Hair follicle dermal papilla cell (primary cell): ENCODE data around the gene PIK3IP1. TPM values are rescaled to one million over a fixed set of nuclear protein-coding genes. Genes with fewer than 3 reads are reported as not detected.

ENCODE experiments used
- small RNA-seq: library from RNA; depleted of rRNA; stranded (forward); fragments of <200 nt; gene quantifications from one replicate; pipeline ENCODE3, GENCODE V24; 2012
- total RNA-seq: library from RNA; depleted of rRNA; stranded (reverse); fragments of >200 nt; gene quantifications from 2 replicates; pipeline ENCODE4 v1.2.3, GENCODE V29; 2012

Gene PIK3IP1
- total RNA-seq, result 16.2 and 22.2 TPM in 2 replicates

GRCh38 chr22:31292236-31292989 lies at the start of gene PIK3IP1:
PIK3IP1 (minus strand) TSS chr22:31292488; CDS start chr22:31292344, 144 bp downstream.

Small RNAs within 50 kb of the gene (small RNA-seq; reads per million reads assigned to genes)
- gene RNA5SP496, result not detected

Other genes starting within 250 kb of the PIK3IP1 start
- gene SMTN, start 211.2 kb downstream of the PIK3IP1 start, total RNA-seq, result 87.0 and 89.6 TPM in 2 replicates
- 144 and 174 TPM in 2 replicates for gene SELENOM, start 184.9 kb downstream of the PIK3IP1 start, total RNA-seq
- gene INPP5J, start 169.5 kb downstream of the PIK3IP1 start, total RNA-seq, result 0.24 TPM in 1 of 2 replicates, not detected in the other
- gene PLA2G3, start 152.0 kb downstream of the PIK3IP1 start, total RNA-seq, result not detected in 2 replicates
- gene RNF185, start 132.3 kb downstream of the PIK3IP1 start, total RNA-seq, result 53.9 and 54.2 TPM in 2 replicates
- 21.3 and 24.8 TPM in 2 replicates for gene LIMK2, start 80.2 kb downstream of the PIK3IP1 start, total RNA-seq
- 19.6 and 22.4 TPM in 2 replicates for gene PATZ1, start 53.9 kb upstream of the PIK3IP1 start, total RNA-seq
- gene DRG1, start 107.1 kb upstream of the PIK3IP1 start, total RNA-seq, result 63.3 and 64.0 TPM in 2 replicates
- 13.7 and 14.6 TPM in 2 replicates for gene EIF4ENIF1, start 197.4 kb upstream of the PIK3IP1 start, total RNA-seq
- 9.5 and 15.9 TPM in 2 replicates for gene SFI1, start 204.0 kb upstream of the PIK3IP1 start, total RNA-seq